ENCODE measurements around the gene FAM83G. TPM values are rescaled to one million over a fixed set of nuclear protein-coding genes. Genes with fewer than 3 reads are reported as not detected.

FAM83G gene
- polyA plus RNA-seq, 1 of the 3 experiments (the other 2 are of a cell fraction) = 6.5 TPM

- DNase-seq = no peak
- H3K4me1 ChIP-seq (ENCODE audit: control insufficient read depth in 1 of 2, insufficient read depth in 2 of 2, low read depth in 1 of 2, low read length in 1 of 2) = no peaks in the 10 kb centered on the region; a peak in 1 of 4 replicates
- no peaks in the 10 kb centered on the region for H3K9me2 ChIP-seq
- TF ChIP-seq POLR2AphosphoS5 (IDR thresholded peaks at IDR 0.05; ENCODE audit: low read depth, low read length) = no peak
- no peak for TF ChIP-seq USF2 (IDR thresholded peaks at IDR 0.05; ENCODE audit: borderline replicate concordance, low read depth, low read length)
- no peak for TF ChIP-seq IRF3 (IDR thresholded peaks at IDR 0.05; ENCODE audit: low read depth, low read length)
- TF ChIP-seq CTCF (IDR thresholded peaks at IDR 0.05) = no peak
- H4K20me1 ChIP-seq (ENCODE audit: insufficient read depth) = no peaks in the 10 kb centered on the region
- ChIA-PET CTCF (no interaction called here), POLR2A (no interaction called here)
- H3K36me3 ChIP-seq (replicated peaks in 1 of 2; ENCODE audit: control insufficient read depth in 1 of 2, insufficient read depth in 2 of 2, low read length in 1 of 2) = peaks cover 6 to 17% of the 10 kb centered on the region in 2 experiments
- no peak overlapping the region for H3K4me3 ChIP-seq (ENCODE audit: low read depth in 2 of 2, low read length in 1 of 2)
- H2AFZ ChIP-seq (ENCODE audit: low read depth) = no peak overlapping the region
- H3F3A ChIP-seq (replicated peaks; ENCODE audit: insufficient read depth) = no peaks in the 10 kb centered on the region
- H3K79me2 ChIP-seq (ENCODE audit: insufficient read depth) = peaks cover 60% of the 10 kb centered on the region
- no peaks in the 10 kb centered on the region for H3K27me3 ChIP-seq (ENCODE audit: insufficient read depth)
- WGBS (ENCODE audit: low lambda C conversion rate) = 86% methylated on average over 5 of the region's 22 CpGs
- H3K27ac ChIP-seq (ENCODE audit: low read depth in 2 of 2, low read length in 1 of 2) = no peak overlapping the region
- H3K4me2 ChIP-seq = no peak overlapping the region
- peaks cover 15% of the 10 kb centered on the region; the same call in 1 of the 2 replicates for H3K9me3 ChIP-seq
- H3K9ac ChIP-seq = no peak overlapping the region
Observed at GRCh38 chr17:18992454-18993130, 12.0 kb downstream of the FAM83G start.

GRCh38 chr17:18991531-18992315 lies 12.8 kb downstream of the FAM83G start:
- Histone ChIP-seq H3K4me1 (ENCODE audit: control insufficient read depth in 1 of 2, insufficient read depth in 2 of 2, low read depth in 1 of 2, low read length in 1 of 2) (no peaks in the 10 kb centered on the region; a peak in 1 of 4 replicates), H3K9ac (no peak overlapping the region), H3K9me3 (peaks cover 15% of the 10 kb centered on the region; the same call in 1 of the 2 replicates), H3K4me3 (ENCODE audit: low read depth in 2 of 2, low read length in 1 of 2) (no peak overlapping the region), H3K4me2 (no peak overlapping the region), H3K36me3 (replicated peaks in 1 of 2; ENCODE audit: control insufficient read depth in 1 of 2, insufficient read depth in 2 of 2, low read length in 1 of 2) (peaks cover 9 to 17% of the 10 kb centered on the region in 2 experiments), H2AFZ (ENCODE audit: low read depth) (no peak overlapping the region), H3K27me3 (ENCODE audit: insufficient read depth) (no peaks in the 10 kb centered on the region), H3K27ac (ENCODE audit: low read depth in 2 of 2, low read length in 1 of 2) (no peak overlapping the region), H3K9me2 (no peaks in the 10 kb centered on the region), H3F3A (replicated peaks; ENCODE audit: insufficient read depth) (no peaks in the 10 kb centered on the region), H4K20me1 (ENCODE audit: insufficient read depth) (no peaks in the 10 kb centered on the region), H3K79me2 (ENCODE audit: insufficient read depth) (peaks cover 51% of the 10 kb centered on the region)
- DNase-seq = no peak
- POLR2A ChIA-PET = no interaction called here
- WGBS (ENCODE audit: low lambda C conversion rate) = 100% methylated on average over 7 of the region's 20 CpGs
- TF ChIP-seq CHD2 (IDR thresholded peaks at IDR 0.05; ENCODE audit: low read length, partially characterized antibody) = no peak
- TF ChIP-seq EZH2phosphoT487 (IDR thresholded peaks at IDR 0.05; ENCODE audit: borderline replicate concordance, low read depth) = no peak
- TF ChIP-seq ZBTB33 (IDR thresholded peaks at IDR 0.05; ENCODE audit: borderline replicate concordance, low read depth) = no peak
- TF ChIP-seq JUND (IDR thresholded peaks at IDR 0.05) = no peak
- TF ChIP-seq CTCF (IDR thresholded peaks at IDR 0.05) = no peak
- no peak for TF ChIP-seq GATA2 (CRISPR knock-in tag; IDR thresholded peaks at IDR 0.05)
- TF ChIP-seq SIN3A (IDR thresholded peaks at IDR 0.05; ENCODE audit: borderline replicate concordance, low read depth, low read length) = no peak
- no peak for TF ChIP-seq PBX3 (IDR thresholded peaks at IDR 0.05)
- TF ChIP-seq SMC3 (IDR thresholded peaks at IDR 0.05; ENCODE audit: low read depth, low read length) = no peak
- TF ChIP-seq NRF1 (IDR thresholded peaks at IDR 0.05; ENCODE audit: low read depth, low read length) = no peak
- no peak for TF ChIP-seq RFX5 (IDR thresholded peaks at IDR 0.05; ENCODE audit: low read length)
- CTCF ChIA-PET = interaction anchor here (2.2 to 2.3 kb wide), 2 partner anchors 12 to 31 kb away, joined by 5 to 11 read pairs; no protein-coding TSS in a partner anchor

Measured in SK-N-SH (cell line).